Body of pancreas (tissue), 4 donors: Measurements from ENCODE around the gene HEBP1.

Experiments used
- POLR2A ChIP-seq, 3 donors: fragments of 450-650 bp; IDR thresholded peaks; one replicate each; pipeline ENCODE4 v1.6.1; 2016; ENCODE audit warnings: antibody characterized with exemption in 3 of 3, mild to moderate bottlenecking in 2 of 3
- TF ChIP-seq, protein P1 (sequence below), 7 experiments: fragments of 450-650 bp in 4 of 7; fragments of 200-600 bp in 3 of 7; sonication (generic) in 3 of 7; IDR thresholded peaks; one replicate each; pipeline ENCODE4 v1.5.1; 2016 to 2019; ENCODE audit warnings: antibody characterized with exemption in 7 of 7

DNA sequence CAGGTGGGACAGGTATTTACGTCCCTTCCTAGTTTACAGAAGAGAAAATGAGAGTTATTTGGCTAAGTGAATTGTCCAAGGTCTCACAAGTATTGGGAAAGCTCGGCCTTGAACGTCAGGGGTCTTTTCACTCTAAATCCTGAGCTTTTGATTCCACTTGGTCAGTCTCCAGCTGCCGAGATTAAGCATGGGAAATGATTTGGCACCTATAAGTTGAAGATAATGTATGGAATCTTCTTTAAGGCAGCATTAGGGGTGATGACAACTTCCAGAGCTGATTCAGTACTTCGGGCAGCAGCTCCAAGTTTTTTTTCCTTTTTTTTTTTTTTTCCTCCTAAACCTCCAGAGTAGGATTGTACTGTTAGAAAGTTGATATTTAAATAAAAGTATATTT lies 44.8 kb upstream of the HEBP1 start:
- TF ChIP-seq POLR2A (IDR thresholded peaks at IDR 0.05): no peak
- TF ChIP-seq, protein P1, sequence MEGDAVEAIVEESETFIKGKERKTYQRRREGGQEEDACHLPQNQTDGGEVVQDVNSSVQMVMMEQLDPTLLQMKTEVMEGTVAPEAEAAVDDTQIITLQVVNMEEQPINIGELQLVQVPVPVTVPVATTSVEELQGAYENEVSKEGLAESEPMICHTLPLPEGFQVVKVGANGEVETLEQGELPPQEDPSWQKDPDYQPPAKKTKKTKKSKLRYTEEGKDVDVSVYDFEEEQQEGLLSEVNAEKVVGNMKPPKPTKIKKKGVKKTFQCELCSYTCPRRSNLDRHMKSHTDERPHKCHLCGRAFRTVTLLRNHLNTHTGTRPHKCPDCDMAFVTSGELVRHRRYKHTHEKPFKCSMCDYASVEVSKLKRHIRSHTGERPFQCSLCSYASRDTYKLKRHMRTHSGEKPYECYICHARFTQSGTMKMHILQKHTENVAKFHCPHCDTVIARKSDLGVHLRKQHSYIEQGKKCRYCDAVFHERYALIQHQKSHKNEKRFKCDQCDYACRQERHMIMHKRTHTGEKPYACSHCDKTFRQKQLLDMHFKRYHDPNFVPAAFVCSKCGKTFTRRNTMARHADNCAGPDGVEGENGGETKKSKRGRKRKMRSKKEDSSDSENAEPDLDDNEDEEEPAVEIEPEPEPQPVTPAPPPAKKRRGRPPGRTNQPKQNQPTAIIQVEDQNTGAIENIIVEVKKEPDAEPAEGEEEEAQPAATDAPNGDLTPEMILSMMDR (IDR thresholded peaks at IDR 0.05): no peak
